Mononuclear cell (primary cell): ENCODE data around the gene PI4KA. TPM values are rescaled to one million over a fixed set of nuclear protein-coding genes. Genes with fewer than 3 reads are reported as not detected.

Source experiments
- H3K27me3 ChIP-seq: 2 replicates; pipeline ENCODE4 v1.6.0; 2011; ENCODE audit warnings: low read length, control low read depth; ENCODE audit not compliant: insufficient read depth
- H3K4me1 ChIP-seq: 2 replicates; pipeline ENCODE4 v1.5.1; 2011; ENCODE audit warnings: mild to moderate bottlenecking, low read length, control low read depth; ENCODE audit not compliant: insufficient read depth
- H3K4me3 ChIP-seq: 2 replicates; pipeline ENCODE4 v1.5.1; 2011; ENCODE audit warnings: mild to moderate bottlenecking, low read length, moderate library complexity
- H3K9me3 ChIP-seq: 2 replicates; pipeline ENCODE4 v1.5.1; 2011; ENCODE audit warnings: low read depth, mild to moderate bottlenecking, control low read depth, low read length
- total RNA-seq: library from RNA; depleted of rRNA; stranded (reverse); fragments of >200 nt; gene quantifications from one replicate; pipeline ENCODE4 v1.2.3, GENCODE V29; 2012

The PI4KA gene
- total RNA-seq, 1 donor: 83.0 TPM

DNA sequence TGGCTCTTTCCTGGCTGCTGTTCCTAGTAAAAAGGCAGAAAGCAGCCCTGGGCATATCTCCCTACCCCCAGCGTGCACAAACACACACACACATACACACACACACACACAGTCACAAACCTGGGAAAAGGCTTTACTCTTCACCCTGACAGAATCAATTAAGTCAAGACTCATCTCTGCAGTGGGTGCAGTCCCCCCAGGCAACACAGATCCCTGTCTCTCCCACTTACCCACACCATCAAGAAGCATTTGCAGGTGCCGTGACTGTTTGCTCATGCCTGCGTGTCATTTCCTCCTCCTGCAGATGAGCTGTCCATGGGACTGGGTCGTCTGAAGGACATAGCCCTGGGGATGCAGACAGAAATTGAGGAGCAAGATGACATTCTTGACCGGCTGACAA lies 28.8 kb upstream of the PI4KA start:
- no peaks in the 10 kb centered on the region for H3K27me3 ChIP-seq
- no peak overlapping the region for H3K4me3 ChIP-seq
- peaks cover 9% of the 10 kb centered on the region for H3K4me1 ChIP-seq
- H3K9me3 ChIP-seq: no peaks in the 10 kb centered on the region

DNA sequence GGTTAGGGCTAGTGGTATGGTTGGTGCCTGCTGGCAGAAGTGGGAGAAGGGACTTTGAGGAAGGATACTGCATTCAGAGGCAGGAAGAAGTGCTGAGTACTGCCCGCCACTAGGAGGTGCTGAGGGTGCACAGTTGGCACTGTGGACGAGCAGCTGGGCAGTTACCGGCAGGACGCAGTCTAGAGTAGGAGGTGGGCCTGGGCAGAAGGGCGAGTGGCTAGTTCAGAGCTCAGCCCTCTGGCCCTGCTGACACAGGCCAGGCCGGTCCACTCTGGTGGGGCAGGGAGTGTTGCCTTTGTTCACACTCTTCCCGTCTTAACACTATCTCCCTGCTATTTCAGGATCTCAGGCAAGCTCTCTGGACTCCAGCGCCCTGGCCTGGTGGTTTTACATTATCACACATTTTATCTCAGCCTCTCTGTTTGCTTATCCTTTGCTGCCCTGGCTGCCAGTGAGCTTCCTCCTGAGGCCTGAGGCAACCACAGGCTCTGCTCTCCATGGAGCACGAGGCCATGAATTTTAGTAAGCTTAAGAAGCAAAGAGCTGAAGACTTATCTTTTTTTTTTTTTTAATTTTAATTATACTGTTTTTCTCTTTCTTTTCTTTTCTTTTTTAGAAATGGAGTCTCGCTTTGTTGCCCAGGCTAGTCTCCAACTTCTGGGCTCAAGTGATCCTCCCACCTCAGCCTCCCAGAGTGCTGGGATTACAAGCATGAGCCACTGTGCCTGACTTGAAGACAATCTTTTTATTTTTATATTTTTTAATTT lies 27.1 kb upstream of the PI4KA start:
- no peaks in the 10 kb centered on the region for H3K9me3 ChIP-seq
- no peak overlapping the region for H3K4me3 ChIP-seq
- no peaks in the 10 kb centered on the region for H3K27me3 ChIP-seq
- peaks cover 9% of the 10 kb centered on the region for H3K4me1 ChIP-seq

DNA sequence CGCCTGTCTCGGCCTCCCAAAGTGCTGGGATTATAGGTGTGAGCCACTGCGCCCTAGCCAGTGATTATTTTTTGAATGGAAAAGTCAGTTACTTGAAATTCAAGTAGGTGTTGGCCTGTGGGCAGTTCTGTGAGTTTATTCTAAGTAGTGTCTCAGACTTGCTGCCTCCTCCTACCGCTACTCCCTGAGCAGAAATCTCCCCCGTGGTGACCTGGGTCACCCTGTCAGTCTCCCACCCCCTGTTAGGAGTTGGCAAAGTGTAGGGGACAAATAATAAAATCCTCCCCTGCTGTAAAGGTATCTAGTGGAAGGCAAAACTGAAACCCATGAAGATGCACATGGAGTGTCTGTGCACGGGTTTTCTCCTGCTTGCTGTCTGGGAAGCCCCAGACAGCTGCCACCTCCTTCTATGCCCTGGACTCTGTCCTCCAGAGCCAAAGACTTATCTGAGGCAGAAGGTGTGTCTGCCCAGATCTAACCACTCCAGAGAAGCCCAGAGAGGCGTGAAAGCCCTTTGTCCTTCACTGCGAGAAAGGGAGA lies 26.5 kb upstream of the PI4KA start:
- Histone ChIP-seq H3K4me1 (peaks cover 9% of the 10 kb centered on the region), H3K4me3 (no peak overlapping the region), H3K9me3 (no peaks in the 10 kb centered on the region), H3K27me3 (no peaks in the 10 kb centered on the region)

DNA sequence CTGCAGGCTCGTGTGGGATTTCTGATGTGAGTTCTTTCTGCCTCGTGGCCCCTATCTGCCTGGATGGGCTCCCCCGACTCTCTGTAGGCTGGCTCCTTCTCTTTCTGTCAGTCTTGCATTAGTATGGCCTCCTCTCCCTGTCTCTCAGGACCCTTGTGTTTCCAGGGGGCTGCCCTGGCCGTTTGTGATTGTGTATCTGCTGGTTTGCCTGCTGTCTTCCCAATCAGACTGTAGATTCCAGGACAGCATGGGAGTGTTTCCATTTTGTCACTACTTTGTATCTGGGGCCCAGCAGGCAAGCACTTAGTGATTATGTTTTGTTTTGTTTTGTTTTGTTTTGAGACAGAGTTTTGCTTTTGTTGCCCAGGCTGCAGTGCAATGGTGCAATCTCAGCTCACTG lies 25.8 kb upstream of the PI4KA start:
- H3K4me3 ChIP-seq: no peak overlapping the region
- H3K27me3 ChIP-seq: no peaks in the 10 kb centered on the region
- H3K4me1 ChIP-seq: peaks cover 9% of the 10 kb centered on the region
- no peaks in the 10 kb centered on the region for H3K9me3 ChIP-seq

DNA sequence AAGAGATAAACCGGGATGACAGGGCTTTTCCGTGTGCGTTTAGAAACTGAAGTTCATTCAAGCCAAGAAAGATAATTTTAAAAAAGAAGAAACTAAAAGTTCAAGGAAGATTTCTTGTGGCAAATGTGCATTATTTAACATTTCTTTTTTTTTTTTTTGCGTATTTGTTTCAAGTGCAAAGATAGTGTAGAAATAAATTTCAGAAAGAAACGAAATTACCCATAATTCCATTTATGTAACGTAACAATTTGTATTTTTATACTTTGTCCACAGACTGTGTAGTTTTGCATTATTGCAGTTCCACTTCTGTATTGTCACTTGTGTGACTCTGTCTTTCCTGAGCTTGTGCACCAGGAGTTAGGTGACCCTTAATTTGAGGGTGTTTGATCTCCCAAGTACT lies 24.2 kb upstream of the PI4KA start:
- Histone ChIP-seq H3K27me3 (no peaks in the 10 kb centered on the region), H3K9me3 (no peaks in the 10 kb centered on the region), H3K4me3 (no peak overlapping the region), H3K4me1 (peaks cover 9% of the 10 kb centered on the region)

DNA sequence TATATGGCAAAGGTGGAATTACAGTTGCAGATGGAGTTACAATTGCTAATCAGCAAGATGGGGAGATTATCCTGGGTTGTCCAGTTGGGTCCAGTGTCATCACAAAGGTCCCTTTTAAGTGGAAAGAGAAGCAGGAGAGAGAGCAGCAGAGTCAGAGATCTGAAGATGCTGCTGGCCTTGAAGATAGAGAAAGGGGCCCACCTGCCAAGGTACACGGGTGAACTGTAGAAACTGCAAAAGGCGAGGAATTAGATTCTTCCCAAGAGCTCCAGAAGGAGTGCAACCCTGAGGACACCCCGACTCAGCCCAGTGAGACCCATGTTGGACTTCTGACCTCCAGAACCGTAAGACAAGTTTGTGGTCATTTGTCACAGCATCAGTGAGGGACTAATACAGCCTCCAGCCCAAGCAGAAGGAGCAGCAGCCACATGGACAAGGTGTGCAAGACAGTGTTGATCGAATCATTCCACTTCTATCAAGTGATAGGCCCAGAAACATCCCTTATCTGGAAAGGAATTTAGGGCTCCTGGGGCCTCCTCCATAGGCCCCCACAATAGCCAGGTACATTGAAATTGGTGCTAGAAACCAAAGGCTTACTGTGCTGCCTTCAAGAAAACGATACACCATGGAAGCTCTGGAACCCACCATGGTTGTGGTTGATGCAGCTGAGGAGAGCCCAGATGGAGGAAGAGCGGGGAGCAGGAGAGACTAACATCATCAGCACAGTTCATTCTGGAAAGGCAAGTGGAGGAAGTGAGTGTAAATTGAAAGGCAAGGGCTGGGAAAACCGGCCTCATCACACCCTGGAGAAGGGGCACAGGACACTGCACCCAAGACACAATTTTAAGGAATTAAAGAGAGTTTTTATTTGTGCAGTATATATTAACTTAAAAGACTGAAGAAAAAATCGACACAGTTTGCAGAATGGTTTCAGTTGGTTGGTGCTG lies 23.5 kb upstream of the PI4KA start:
- H3K4me1 ChIP-seq: peaks cover 9% of the 10 kb centered on the region
- H3K27me3 ChIP-seq: no peaks in the 10 kb centered on the region
- H3K4me3 ChIP-seq: no peak overlapping the region
- no peaks in the 10 kb centered on the region for H3K9me3 ChIP-seq

DNA sequence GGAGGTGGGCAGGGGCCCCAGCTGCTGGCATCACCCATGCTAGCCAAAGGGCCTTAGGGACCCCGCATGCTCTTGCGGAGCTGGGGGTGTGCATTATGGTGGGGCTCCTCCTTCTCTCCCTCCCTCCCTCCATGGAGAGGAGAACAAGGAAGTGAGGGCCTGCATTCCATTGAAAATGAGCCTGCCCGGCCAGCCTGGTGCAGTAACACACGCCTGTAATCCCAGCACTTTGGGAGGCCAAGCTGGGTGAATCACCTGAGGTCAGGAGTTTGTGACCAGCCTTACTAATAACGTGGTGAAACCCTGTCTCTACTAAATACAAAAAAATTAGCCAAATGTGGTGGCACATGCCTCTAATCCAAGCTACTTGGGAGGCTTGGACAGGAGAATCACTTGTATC lies 22.6 kb upstream of the PI4KA start:
- no peak overlapping the region for H3K4me3 ChIP-seq
- H3K4me1 ChIP-seq: peaks cover 9% of the 10 kb centered on the region
- no peaks in the 10 kb centered on the region for H3K9me3 ChIP-seq
- H3K27me3 ChIP-seq: no peaks in the 10 kb centered on the region

DNA sequence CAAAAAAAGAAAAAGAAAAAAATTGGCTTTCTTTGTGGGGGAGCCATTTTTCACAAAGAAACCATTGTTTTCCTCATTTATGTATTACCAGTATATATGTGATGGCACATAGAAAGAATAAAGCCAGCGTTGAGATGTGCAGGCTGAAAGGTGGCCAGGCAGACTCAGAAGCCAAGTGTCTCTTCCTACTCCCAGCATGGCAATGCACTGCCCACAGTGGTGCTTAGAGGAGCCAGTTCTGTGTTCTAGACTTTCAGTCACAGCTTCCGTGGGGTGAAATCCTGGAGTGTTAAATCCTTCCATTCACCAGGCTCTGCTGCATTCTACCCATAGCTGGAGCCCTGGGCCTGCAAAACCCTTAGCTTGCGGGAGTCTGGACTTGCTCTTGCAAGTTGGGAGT lies 19.1 kb upstream of the PI4KA start:
- H3K4me1 ChIP-seq: no peaks in the 10 kb centered on the region
- no peaks in the 10 kb centered on the region for H3K9me3 ChIP-seq
- no peak overlapping the region for H3K4me3 ChIP-seq
- H3K27me3 ChIP-seq: no peaks in the 10 kb centered on the region

DNA sequence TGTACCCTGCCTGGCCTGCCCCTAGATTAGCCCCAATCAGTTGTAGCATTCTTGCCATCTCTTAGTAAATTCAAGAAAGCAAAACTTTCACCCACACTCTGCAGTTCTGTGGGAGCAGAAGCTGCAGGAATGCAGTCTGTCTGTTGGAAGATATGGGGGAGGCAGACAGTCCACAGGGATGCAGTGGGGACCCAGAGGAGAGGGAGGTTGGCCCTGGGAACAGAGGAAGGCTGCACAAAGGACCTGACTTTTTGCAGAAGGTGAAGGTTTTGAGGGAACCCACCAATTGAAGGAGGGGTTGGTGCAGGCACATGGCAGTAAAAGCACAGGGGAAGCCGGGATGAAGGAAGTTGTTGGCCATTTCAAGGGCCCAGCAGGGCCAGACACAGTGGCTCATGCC lies 16.7 kb upstream of the PI4KA start:
- Histone ChIP-seq H3K9me3 (no peaks in the 10 kb centered on the region), H3K27me3 (no peaks in the 10 kb centered on the region), H3K4me3 (no peak overlapping the region), H3K4me1 (no peaks in the 10 kb centered on the region)

DNA sequence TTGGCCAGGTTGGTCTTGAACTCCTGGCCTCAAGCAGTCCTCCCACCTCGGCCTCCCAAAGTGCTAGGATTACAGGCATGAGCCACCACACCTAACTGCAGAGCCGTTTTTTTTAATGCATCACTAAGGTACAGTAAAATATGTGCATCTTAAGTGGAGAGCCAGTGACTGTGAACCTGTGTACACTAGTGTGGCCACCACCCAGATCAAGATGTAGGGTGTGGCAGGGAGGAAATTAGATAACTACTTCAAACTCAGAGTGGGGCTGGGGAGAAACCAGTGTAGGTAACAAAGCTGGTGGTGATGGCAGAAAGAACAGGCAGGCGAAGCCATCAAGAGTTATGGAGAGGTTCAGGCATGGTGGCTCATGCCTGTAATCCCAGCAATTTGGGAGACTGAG lies 14.6 kb upstream of the PI4KA start:
- no peak overlapping the region for H3K4me3 ChIP-seq

DNA sequence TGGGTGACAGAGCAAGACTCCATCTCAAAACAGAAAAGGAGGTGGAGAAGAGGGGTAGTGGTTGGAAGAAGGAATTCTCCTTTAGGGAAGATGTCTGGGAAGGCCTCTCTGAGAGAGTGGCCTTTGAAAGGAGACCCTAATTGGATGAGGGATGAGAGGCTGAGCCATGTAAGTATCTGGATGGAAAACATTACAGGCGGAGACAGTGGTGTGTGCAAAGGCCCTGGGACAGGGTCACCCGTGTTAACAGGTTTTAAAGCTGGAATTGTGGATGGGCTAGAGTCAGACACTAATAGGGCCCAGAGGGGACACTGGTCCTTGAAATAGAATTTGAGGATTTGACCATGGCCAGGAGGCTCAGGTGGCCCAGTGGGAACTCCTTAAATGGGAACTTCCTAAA lies 10.6 kb upstream of the PI4KA start:
- no peaks in the 10 kb centered on the region for H3K27me3 ChIP-seq
- H3K4me3 ChIP-seq: no peak overlapping the region

More for the DNA sequence above, 14.6 kb upstream of the PI4KA start:
- Histone ChIP-seq H3K4me1 (no peaks in the 10 kb centered on the region), H3K9me3 (no peaks in the 10 kb centered on the region), H3K27me3 (no peaks in the 10 kb centered on the region)

DNA sequence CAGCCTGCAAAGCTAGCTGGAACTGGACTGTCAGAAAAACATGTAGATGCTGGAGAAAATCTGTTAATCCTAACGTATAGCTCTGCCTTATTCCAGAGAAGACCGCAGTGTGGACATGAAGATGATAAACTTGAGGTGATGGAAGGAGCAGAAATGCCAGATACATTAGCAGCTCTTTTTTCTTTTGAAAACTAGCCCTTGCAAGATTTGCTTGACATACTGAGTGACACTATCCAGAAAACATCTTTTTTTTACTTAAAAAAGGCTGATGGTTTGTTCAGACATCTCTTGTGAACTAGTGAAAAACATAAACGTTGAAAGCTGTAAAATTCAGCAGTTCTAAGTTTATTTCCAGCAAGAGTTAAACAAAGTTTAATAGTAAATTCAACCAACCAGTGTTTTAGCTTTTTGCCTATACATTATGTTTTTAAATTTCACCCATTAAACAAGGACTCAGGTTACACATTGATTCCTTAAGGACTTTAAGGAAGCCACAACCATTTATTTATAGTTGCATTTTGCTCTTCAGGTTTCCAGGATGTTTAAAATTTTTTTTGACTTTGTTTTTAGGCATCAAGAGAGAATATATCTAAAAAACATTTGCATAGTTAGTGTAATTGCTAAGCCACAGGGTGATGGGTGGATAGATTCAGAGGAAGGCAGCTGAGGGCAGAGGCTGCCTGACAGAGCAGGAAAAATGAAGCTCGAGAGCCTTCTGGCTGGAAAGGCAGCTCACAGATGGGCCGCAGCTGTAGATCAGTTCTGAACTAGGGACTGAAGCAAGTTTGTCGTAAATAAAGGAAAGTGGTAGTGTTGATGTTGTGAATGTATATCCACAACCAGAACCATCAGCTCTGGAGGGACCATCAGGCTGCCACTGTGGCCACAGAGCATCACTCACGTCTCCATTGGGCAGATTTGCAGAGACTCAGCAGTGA lies 9.7 kb upstream of the PI4KA start:
- Histone ChIP-seq H3K27me3 (no peaks in the 10 kb centered on the region), H3K9me3 (no peaks in the 10 kb centered on the region), H3K4me3 (no peak overlapping the region), H3K4me1 (peaks cover 29% of the 10 kb centered on the region)

More for the DNA sequence above, 10.6 kb upstream of the PI4KA start:
- Histone ChIP-seq H3K9me3 (no peaks in the 10 kb centered on the region), H3K4me1 (peaks cover 24% of the 10 kb centered on the region)

DNA sequence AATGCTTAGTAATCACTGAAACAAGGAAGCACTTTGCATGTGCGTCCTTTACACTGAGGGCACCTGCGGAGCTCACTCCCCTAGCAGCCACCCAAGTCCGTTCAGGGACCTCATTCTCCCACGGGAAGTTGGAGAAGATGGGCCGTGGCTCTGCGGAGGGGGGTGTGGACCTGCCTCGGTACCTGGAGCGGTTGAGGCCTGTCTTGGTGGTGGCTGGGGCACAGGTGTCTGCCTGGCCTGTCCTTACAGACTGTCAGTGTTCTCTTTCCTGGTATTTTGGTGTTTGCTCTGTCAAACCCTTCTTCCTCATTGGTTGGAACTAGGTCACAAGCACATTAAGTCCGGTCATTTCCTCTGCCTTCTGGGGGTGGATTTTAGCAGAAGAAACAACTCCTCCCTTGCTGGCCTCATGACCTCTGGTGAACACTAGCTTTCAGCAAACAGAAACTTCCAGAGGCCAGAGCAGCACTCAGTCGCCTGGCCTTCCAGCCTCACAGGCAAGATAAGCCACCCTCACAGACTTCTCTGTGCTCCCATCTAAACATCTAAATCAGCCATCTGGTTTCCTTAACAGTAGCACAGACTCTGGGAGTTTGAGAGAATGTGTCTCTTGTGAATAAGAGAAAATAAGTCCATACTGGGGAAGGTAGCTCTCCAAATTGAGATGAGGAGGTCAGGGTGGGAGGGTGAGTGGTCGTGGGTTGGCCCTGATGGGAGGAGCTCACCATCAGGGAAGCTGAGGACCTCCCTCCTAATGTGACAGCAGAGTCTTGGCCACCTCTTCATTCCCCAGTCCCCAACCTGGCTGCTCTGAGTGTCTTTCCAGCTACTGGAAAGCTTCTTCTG lies 8.8 kb upstream of the PI4KA start:
- Histone ChIP-seq H3K4me1 (peaks cover 38% of the 10 kb centered on the region), H3K4me3 (no peak overlapping the region), H3K27me3 (no peaks in the 10 kb centered on the region)

DNA sequence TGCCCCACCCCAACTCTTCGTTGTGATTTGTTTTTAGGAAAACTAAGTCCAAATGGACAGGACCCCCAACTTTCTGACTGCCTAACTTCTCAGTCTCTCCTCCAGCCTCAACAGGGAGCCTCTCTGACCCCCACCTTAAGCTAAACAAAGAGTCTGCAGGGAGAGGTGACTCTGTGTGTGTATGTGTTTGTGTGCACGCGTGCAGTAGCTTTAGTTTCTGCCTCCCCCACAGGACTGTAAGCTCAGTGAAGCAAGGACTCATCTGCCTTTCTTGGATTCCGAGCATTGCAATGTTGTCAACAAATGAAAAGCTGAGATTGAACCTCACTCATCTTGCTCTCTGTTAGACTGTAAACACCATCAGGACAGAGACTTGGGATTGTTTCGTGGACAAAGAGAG lies 8.1 kb upstream of the PI4KA start:
- H3K9me3 ChIP-seq: no peaks in the 10 kb centered on the region
- no peak overlapping the region for H3K4me3 ChIP-seq
- H3K4me1 ChIP-seq: peaks cover 41% of the 10 kb centered on the region
- no peaks in the 10 kb centered on the region for H3K27me3 ChIP-seq

More for the DNA sequence above, 8.8 kb upstream of the PI4KA start:
- H3K9me3 ChIP-seq: no peaks in the 10 kb centered on the region
